Measurements from ENCODE around the gene IRF2BPL. TPM values are rescaled to one million over a fixed set of nuclear protein-coding genes. Genes with fewer than 3 reads are reported as not detected.

IRF2BPL gene
- polyA plus RNA-seq, 1 donor (not counting 4 experiments of a cell fraction or from before 2014, with no cell fraction given) = 5.6 TPM

- Histone ChIP-seq H3K9me3 (ENCODE audit: control insufficient read depth, low read depth, low read length) (no peaks in the 10 kb centered on the region), H3K4me2 (ENCODE audit: control insufficient read depth, extremely low read depth, insufficient read depth, low read depth, low read length) (no peak overlapping the region), H3K4me3 (ENCODE audit: control insufficient read depth in 2 of 3, extremely low read depth in 1 of 3, insufficient read depth in 2 of 3, low read depth in 1 of 3, low read length in 3 of 3) (no peak overlapping the region), H4K20me1 (ENCODE audit: control insufficient read depth, extremely low read depth, insufficient read depth, low read length) (no peaks in the 10 kb centered on the region), H3K9ac (ENCODE audit: control insufficient read depth, extremely low read depth, insufficient read depth, low read length) (no peak overlapping the region), H3K4me1 (ENCODE audit: control insufficient read depth, extremely low read depth, insufficient read depth, low read length) (peaks cover 38% of the 10 kb centered on the region), H2AFZ (ENCODE audit: control insufficient read depth, low read length) (no peak overlapping the region), H3K36me3 (ENCODE audit: control insufficient read depth in 2 of 2, extremely low read depth in 1 of 2, insufficient read depth in 2 of 2, low read length in 2 of 2) (no peaks in the 10 kb centered on the region), H3K27me3 (ENCODE audit: control insufficient read depth, extremely low read depth, insufficient read depth, low read length) (no peaks in the 10 kb centered on the region), H3K27ac (ENCODE audit: control insufficient read depth, insufficient read depth, low read length) (no peak overlapping the region), H3K9me1 (ENCODE audit: control insufficient read depth, extremely low read depth, insufficient read depth, low read length) (no peaks in the 10 kb centered on the region), H3K79me2 (ENCODE audit: control insufficient read depth, insufficient read depth, low read length) (no peaks in the 10 kb centered on the region)
- FAIRE-seq (no peak), DNase-seq (ENCODE audit: low read depth, low spot score) (no peak)
- TF ChIP-seq EZH2 (IDR thresholded peaks at IDR 0.05; ENCODE audit: low read length) (no peak), CTCF (optimal IDR thresholded peaks at IDR 0.05 in 1 of 3, IDR thresholded peaks at IDR 0.05 in 1 of 3, conservative IDR thresholded peaks at IDR 0.05 in 1 of 3; ENCODE audit: extremely low read depth in 1 of 3, insufficient read depth in 2 of 3, low read length in 3 of 3) (no peak)
- dilution Hi-C loops (cut with MboI; ENCODE audit: extremely low pct_ligation_motif_present, low sequenced_read_pairs) = no loop called here
Observed at GRCh38 chr14:77002889-77003288, 25.6 kb downstream of the IRF2BPL start.

GRCh38 chr14:77002335-77002734 is 26.2 kb downstream of the IRF2BPL start:
- Histone ChIP-seq H3K9me3 (ENCODE audit: control insufficient read depth, low read depth, low read length) (no peaks in the 10 kb centered on the region), H3K27ac (ENCODE audit: control insufficient read depth, insufficient read depth, low read length) (no peak overlapping the region), H3K4me3 (ENCODE audit: control insufficient read depth in 2 of 3, extremely low read depth in 1 of 3, insufficient read depth in 2 of 3, low read depth in 1 of 3, low read length in 3 of 3) (no peak overlapping the region), H3K4me1 (ENCODE audit: control insufficient read depth, extremely low read depth, insufficient read depth, low read length) (peaks cover 38% of the 10 kb centered on the region), H2AFZ (ENCODE audit: control insufficient read depth, low read length) (no peak overlapping the region), H3K27me3 (ENCODE audit: control insufficient read depth, extremely low read depth, insufficient read depth, low read length) (no peaks in the 10 kb centered on the region), H3K9me1 (ENCODE audit: control insufficient read depth, extremely low read depth, insufficient read depth, low read length) (no peaks in the 10 kb centered on the region), H3K9ac (ENCODE audit: control insufficient read depth, extremely low read depth, insufficient read depth, low read length) (no peak overlapping the region), H3K4me2 (ENCODE audit: control insufficient read depth, extremely low read depth, insufficient read depth, low read depth, low read length) (no peak overlapping the region), H3K79me2 (ENCODE audit: control insufficient read depth, insufficient read depth, low read length) (no peaks in the 10 kb centered on the region), H3K36me3 (ENCODE audit: control insufficient read depth in 2 of 2, extremely low read depth in 1 of 2, insufficient read depth in 2 of 2, low read length in 2 of 2) (no peaks in the 10 kb centered on the region), H4K20me1 (ENCODE audit: control insufficient read depth, extremely low read depth, insufficient read depth, low read length) (no peaks in the 10 kb centered on the region)
- TF ChIP-seq EZH2 (IDR thresholded peaks at IDR 0.05; ENCODE audit: low read length) = no peak
- no peak for DNase-seq (ENCODE audit: low read depth, low spot score)
- no peak for FAIRE-seq
- dilution Hi-C loops (cut with MboI; ENCODE audit: extremely low pct_ligation_motif_present, low sequenced_read_pairs) = no loop called here
